HepG2 (cell line): ENCODE measurements around the gene SLC35G2. TPM values are rescaled to one million over a fixed set of nuclear protein-coding genes. Genes with fewer than 3 reads are reported as not detected.

Experiments used
- ARNT ChIP-seq: fragments of 450-650 bp; IDR thresholded peaks from 2 replicates; pipeline ENCODE4 v1.6.1; 2017
- DNMT3B ChIP-seq: conservative IDR thresholded peaks from 2 replicates; pipeline ENCODE4 v1.6.1; 2016; ENCODE audit warnings: missing biosample characterization, control low read depth
- HNRNPH1 ChIP-seq: fragments of 200-400 bp; formaldehyde crosslinking; optimal IDR thresholded peaks from 2 replicates; pipeline ENCODE3; 2017; ENCODE audit warnings: mild to moderate bottlenecking, low read depth, low read length
- KLF6 ChIP-seq: IDR thresholded peaks from 2 replicates; pipeline ENCODE4 v1.8.0; 2016; ENCODE audit warnings: missing biosample characterization, missing genetic modification reagents
- MATR3 ChIP-seq: sonication (generic); formaldehyde crosslinking; IDR thresholded peaks from 2 replicates; pipeline ENCODE4 v1.4.0; 2020; ENCODE audit warnings: missing genetic modification reagents
- SP4 ChIP-seq: sonication (generic); formaldehyde crosslinking; IDR thresholded peaks from 2 replicates; pipeline ENCODE4 v1.8.1; 2023; ENCODE audit warnings: mild to moderate bottlenecking, missing genetic modification reagents
- SSRP1 ChIP-seq: IDR thresholded peaks from 2 replicates; pipeline ENCODE4 v1.6.1; 2016; ENCODE audit warnings: control low read depth
- YY1 ChIP-seq: IDR thresholded peaks from 2 replicates; pipeline ENCODE4 v1.6.1; 2011; ENCODE audit warnings: low read length, low read depth, moderate library complexity, mild to moderate bottlenecking; ENCODE audit not compliant: insufficient read depth, insufficient replicate concordance
- ZFX ChIP-seq: sonication (generic); formaldehyde crosslinking; IDR thresholded peaks from 2 replicates; pipeline ENCODE4 v1.4.0; 2020; ENCODE audit warnings: mild to moderate bottlenecking, low read depth, missing genetic modification reagents, moderate library complexity
- ZNF224 ChIP-seq: sonication (generic); formaldehyde crosslinking; IDR thresholded peaks from 2 replicates; pipeline ENCODE4 v1.5.0; 2020; ENCODE audit warnings: mild to moderate bottlenecking, missing genetic modification reagents
- ZNF572 ChIP-seq: sonication (generic); formaldehyde crosslinking; IDR thresholded peaks from 2 replicates; pipeline ENCODE4 v1.5.1; 2020; ENCODE audit warnings: mild to moderate bottlenecking, missing genetic modification reagents
- polyA plus RNA-seq, 8 experiments: library from polyadenylated mRNA; depleted of rRNA in 3 of 8; stranded (reverse) in 7 of 8; unstranded in 1 of 8; fragments of >200 nt; fragmentation: Illumina TruSeq in 4 of 8; extraction: Trizol in 4 of 8; gene quantifications; 2 replicates each; pipeline versions ENCODE4 v1.2.1 to v1.2.3, GENCODE V29; 2011 to 2016; ENCODE audit warnings: low read depth in 4 of 8, missing spikeins in 1 of 8, mixed read lengths in 1 of 8; ENCODE audit not compliant: insufficient read depth in 1 of 8
- total RNA-seq, 5 experiments: library from RNA; depleted of rRNA; stranded (reverse); fragments of >200 nt; fragmentation: Illumina TruSeq; extraction: Trizol; gene quantifications; 2 replicates each; pipeline ENCODE4 v1.2.3, GENCODE V29; 2016; ENCODE audit warnings: low read depth in 1 of 5
- TF ChIP-seq, protein P1 (sequence below): sonication (generic); formaldehyde crosslinking; IDR thresholded peaks from 2 replicates; pipeline ENCODE4 v1.5.0; 2020; ENCODE audit warnings: missing genetic modification reagents, mild to moderate bottlenecking, borderline replicate concordance
- TF ChIP-seq, protein P2 (sequence below): sonication (generic); formaldehyde crosslinking; IDR thresholded peaks from 2 replicates; pipeline ENCODE4 v1.5.0; 2020; ENCODE audit warnings: mild to moderate bottlenecking, missing genetic modification reagents
- TF ChIP-seq, protein P3 (sequence below): sonication (generic); formaldehyde crosslinking; IDR thresholded peaks from 2 replicates; pipeline ENCODE4 v1.5.0; 2020; ENCODE audit warnings: mild to moderate bottlenecking, low read depth, missing genetic modification reagents, borderline replicate concordance
- TF ChIP-seq, protein P4 (sequence below): sonication (generic); formaldehyde crosslinking; IDR thresholded peaks from 2 replicates; pipeline ENCODE4 v1.5.0; 2020; ENCODE audit warnings: mild to moderate bottlenecking, missing genetic modification reagents, borderline replicate concordance
- TF ChIP-seq, protein P5 (sequence below): sonication (generic); formaldehyde crosslinking; IDR thresholded peaks from 2 replicates; pipeline ENCODE4 v1.4.0; 2020; ENCODE audit warnings: missing genetic modification reagents, borderline replicate concordance
- TF ChIP-seq, protein P6 (sequence below): sonication (generic); formaldehyde crosslinking; IDR thresholded peaks from 2 replicates; pipeline ENCODE4 v1.4.0; 2020; ENCODE audit warnings: missing genetic modification reagents

Gene SLC35G2
- total and polyA plus RNA-seq, 2 of the 13 experiments (the other 11 are each of a cell fraction or from before 2014, with no cell fraction given): 7.6 to 10.3 TPM

DNA sequence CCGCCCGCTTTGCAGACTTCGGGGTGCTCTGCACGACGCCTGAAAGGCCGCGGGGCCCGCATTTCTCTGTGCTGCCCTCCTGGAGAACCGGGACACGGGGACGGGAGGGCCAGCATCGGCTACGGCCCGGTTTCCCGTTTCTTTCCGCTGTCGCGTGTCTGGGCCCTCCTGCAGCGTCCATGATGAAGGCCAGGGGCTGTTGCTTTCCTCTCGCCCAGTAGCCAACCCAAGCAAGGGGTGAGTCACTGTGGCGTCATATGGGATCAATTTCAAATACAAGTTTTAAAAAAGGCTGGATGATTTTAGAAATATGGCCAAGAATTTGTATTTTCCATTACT lies 435 bp downstream of the SLC35G2 start (continued):
- TF ChIP-seq ZNF224 (CRISPR knock-in tag) (no peak), HNRNPH1 (no peak), MATR3 (CRISPR knock-in tag) (no peak), ARNT (no peak), KLF6 (CRISPR knock-in tag) (no peak), ZFX (CRISPR knock-in tag) (peak; percentile 81), SSRP1 (CRISPR knock-in tag) (no peak), YY1 (peak; percentile 41), SP4 (CRISPR knock-in tag) (peak; percentile 37; the same call in 1 of the 2 replicates), DNMT3B (CRISPR knock-in tag) (no peak), ZNF572 (CRISPR knock-in tag) (peak; percentile 73; the same call in 1 of the 2 replicates)
- TF ChIP-seq, protein P1, sequence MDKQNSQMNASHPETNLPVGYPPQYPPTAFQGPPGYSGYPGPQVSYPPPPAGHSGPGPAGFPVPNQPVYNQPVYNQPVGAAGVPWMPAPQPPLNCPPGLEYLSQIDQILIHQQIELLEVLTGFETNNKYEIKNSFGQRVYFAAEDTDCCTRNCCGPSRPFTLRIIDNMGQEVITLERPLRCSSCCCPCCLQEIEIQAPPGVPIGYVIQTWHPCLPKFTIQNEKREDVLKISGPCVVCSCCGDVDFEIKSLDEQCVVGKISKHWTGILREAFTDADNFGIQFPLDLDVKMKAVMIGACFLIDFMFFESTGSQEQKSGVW (CRISPR knock-in tag): peak; percentile 81; the same call in 1 of the 2 replicates
- TF ChIP-seq, protein P2, sequence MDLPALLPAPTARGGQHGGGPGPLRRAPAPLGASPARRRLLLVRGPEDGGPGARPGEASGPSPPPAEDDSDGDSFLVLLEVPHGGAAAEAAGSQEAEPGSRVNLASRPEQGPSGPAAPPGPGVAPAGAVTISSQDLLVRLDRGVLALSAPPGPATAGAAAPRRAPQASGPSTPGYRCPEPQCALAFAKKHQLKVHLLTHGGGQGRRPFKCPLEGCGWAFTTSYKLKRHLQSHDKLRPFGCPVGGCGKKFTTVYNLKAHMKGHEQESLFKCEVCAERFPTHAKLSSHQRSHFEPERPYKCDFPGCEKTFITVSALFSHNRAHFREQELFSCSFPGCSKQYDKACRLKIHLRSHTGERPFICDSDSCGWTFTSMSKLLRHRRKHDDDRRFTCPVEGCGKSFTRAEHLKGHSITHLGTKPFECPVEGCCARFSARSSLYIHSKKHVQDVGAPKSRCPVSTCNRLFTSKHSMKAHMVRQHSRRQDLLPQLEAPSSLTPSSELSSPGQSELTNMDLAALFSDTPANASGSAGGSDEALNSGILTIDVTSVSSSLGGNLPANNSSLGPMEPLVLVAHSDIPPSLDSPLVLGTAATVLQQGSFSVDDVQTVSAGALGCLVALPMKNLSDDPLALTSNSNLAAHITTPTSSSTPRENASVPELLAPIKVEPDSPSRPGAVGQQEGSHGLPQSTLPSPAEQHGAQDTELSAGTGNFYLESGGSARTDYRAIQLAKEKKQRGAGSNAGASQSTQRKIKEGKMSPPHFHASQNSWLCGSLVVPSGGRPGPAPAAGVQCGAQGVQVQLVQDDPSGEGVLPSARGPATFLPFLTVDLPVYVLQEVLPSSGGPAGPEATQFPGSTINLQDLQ (CRISPR knock-in tag): 0 out of 2 replicates have a peak, but pooled peaks have one; percentile 57
- TF ChIP-seq, protein P3, sequence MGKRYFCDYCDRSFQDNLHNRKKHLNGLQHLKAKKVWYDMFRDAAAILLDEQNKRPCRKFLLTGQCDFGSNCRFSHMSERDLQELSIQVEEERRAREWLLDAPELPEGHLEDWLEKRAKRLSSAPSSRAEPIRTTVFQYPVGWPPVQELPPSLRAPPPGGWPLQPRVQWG (CRISPR knock-in tag): 0 out of 2 replicates have a peak, but pooled peaks have one; percentile 64
- TF ChIP-seq, protein P4, sequence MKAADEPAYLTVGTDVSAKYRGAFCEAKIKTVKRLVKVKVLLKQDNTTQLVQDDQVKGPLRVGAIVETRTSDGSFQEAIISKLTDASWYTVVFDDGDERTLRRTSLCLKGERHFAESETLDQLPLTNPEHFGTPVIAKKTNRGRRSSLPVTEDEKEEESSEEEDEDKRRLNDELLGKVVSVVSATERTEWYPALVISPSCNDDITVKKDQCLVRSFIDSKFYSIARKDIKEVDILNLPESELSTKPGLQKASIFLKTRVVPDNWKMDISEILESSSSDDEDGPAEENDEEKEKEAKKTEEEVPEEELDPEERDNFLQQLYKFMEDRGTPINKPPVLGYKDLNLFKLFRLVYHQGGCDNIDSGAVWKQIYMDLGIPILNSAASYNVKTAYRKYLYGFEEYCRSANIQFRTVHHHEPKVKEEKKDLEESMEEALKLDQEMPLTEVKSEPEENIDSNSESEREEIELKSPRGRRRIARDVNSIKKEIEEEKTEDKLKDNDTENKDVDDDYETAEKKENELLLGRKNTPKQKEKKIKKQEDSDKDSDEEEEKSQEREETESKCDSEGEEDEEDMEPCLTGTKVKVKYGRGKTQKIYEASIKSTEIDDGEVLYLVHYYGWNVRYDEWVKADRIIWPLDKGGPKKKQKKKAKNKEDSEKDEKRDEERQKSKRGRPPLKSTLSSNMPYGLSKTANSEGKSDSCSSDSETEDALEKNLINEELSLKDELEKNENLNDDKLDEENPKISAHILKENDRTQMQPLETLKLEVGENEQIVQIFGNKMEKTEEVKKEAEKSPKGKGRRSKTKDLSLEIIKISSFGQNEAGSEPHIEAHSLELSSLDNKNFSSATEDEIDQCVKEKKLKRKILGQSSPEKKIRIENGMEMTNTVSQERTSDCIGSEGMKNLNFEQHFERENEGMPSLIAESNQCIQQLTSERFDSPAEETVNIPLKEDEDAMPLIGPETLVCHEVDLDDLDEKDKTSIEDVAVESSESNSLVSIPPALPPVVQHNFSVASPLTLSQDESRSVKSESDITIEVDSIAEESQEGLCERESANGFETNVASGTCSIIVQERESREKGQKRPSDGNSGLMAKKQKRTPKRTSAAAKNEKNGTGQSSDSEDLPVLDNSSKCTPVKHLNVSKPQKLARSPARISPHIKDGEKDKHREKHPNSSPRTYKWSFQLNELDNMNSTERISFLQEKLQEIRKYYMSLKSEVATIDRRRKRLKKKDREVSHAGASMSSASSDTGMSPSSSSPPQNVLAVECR (CRISPR knock-in tag): peak; percentile 15; the same call in 1 of the 2 replicates
- TF ChIP-seq, protein P5, sequence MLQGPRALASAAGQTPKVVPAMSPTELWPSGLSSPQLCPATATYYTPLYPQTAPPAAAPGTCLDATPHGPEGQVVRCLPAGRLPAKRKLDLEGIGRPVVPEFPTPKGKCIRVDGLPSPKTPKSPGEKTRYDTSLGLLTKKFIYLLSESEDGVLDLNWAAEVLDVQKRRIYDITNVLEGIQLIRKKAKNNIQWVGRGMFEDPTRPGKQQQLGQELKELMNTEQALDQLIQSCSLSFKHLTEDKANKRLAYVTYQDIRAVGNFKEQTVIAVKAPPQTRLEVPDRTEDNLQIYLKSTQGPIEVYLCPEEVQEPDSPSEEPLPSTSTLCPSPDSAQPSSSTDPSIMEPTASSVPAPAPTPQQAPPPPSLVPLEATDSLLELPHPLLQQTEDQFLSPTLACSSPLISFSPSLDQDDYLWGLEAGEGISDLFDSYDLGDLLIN (CRISPR knock-in tag): no peak
- TF ChIP-seq, protein P6, sequence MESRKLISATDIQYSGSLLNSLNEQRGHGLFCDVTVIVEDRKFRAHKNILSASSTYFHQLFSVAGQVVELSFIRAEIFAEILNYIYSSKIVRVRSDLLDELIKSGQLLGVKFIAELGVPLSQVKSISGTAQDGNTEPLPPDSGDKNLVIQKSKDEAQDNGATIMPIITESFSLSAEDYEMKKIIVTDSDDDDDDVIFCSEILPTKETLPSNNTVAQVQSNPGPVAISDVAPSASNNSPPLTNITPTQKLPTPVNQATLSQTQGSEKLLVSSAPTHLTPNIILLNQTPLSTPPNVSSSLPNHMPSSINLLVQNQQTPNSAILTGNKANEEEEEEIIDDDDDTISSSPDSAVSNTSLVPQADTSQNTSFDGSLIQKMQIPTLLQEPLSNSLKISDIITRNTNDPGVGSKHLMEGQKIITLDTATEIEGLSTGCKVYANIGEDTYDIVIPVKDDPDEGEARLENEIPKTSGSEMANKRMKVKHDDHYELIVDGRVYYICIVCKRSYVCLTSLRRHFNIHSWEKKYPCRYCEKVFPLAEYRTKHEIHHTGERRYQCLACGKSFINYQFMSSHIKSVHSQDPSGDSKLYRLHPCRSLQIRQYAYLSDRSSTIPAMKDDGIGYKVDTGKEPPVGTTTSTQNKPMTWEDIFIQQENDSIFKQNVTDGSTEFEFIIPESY: no peak
